HG03439 (cell line): ENCODE measurements around the gene MIPOL1.
"Not testable (repeated sequence)": the region's sequence is repeated elsewhere in the genome, so short reads cannot be mapped to it uniquely, and the experiment has no call there.

Experiments
- ATAC-seq: cut with Tn5 transposase; IDR thresholded peaks from one replicate; pipeline ENCODE4 v1.9.1; 2021; ENCODE audit warnings: mild to moderate bottlenecking, moderate library complexity; ENCODE audit not compliant: unreplicated experiment

MIPOL1 gene

DNA sequence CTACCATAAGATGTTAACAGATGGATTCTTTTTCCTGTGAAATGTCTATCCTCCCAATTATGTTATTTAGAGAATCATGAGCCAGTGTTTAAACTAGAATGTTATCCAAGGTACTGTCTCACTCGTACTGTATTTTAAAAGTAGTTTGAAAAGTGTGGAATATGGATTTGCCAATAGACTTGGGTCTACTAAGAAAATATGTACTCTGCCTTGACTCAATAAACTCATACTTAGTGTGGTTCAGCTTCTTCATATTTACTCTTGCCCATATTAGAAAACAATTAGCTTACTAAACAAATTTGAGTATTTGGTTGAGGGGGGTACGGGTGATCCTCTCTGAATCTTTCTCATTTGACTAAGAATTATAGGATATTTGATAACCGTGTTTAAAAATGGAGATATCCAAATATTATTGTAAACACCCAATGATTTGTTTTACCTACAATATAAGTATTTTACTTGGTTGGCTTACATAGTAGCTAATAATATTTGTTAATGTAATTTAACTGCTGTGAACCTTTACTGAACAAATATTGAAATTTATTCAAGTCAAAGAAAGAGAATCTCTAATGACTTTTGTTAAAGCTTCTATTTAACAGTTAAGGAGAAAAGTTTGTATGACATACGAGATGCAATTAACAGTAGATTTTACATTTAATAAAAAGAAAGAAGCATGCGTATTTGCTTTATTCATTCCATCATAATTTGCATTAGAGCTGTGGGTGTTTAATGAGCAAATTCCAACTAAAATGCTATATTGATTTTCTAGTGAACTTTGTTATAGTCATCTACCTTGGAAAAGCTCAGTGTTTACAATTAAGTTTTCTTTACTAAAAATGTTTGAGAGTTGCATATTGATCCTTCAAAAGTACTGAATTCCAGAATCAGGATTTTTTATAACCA lies 81.2 kb downstream of the MIPOL1 start:
- no peak for ATAC-seq

DNA sequence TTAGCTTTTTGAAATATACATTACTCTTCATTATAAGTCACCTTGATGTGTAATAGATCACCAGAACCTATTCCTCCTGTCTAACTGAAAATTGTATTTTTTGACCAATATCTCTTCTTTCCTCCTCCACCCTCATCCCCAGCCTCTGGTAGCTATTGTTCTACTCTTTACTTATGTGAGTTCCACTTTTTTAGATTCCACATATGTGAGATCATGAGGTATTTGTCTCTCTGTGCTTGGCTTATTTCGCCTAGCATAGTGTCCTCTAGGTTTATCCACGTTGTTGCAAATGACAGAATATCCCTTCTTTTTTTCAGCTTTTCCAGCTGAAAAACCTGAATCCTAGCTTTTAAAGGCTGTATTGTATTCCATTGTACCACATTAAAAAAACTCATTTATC lies 82.1 kb downstream of the MIPOL1 start:
- no peak for ATAC-seq

DNA sequence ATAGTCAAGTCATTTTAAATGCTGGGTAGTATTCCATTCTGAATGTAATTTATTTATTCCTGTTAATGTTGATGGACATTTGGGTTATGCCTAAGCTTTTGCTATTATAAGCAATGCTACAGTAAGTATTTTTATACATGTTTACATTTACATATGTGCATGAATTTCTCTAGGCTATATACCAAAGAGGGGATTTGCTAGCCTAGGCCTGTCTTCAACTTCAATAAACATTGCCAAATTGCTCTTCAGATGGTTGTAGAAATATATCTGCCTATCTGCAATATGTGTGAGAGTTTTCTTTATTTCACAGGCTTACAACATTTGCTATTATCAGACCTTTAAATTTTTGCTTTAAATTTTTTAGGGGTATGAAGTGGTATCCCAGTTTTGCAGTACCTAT lies 87.0 kb downstream of the MIPOL1 start:
- no peak for ATAC-seq

DNA sequence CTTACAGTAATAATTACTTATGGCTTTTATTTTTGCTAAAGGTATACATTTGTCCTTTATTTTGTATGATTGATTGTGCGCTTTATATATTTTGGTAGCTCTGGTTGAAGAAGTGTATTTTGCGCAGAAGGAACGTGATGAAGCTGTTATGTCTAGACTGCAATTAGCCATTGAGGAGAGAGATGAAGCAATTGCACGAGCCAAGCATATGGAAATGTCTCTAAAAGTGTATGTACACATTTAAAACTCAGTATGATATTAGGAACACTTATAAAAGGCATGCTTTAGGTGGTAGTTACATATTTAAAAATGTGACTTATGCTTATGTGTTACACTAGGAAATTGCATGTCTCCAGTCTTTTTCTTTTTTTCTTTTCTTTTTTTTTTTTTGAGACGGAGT lies 87.5 kb downstream of the MIPOL1 start:
- ATAC-seq: no peak

DNA sequence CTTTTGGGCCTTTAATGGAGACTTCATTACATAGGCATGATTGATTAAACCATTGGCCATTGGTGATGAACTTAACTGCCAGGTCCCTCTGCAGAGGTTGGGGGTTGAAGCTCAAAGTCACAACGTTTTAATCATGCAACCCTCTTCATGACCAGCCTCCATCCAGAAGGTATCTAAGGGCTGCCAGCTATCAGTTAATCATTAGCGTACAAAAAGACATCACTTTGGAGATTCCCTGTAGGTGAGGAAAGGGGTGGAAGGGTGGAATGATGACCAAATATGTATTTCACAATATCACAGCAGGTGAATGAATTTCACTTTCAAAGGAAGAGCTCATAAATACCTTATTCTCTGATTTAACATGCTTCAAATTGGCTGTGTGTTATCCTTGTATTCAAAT lies 92.0 kb downstream of the MIPOL1 start:
- no peak for ATAC-seq

DNA sequence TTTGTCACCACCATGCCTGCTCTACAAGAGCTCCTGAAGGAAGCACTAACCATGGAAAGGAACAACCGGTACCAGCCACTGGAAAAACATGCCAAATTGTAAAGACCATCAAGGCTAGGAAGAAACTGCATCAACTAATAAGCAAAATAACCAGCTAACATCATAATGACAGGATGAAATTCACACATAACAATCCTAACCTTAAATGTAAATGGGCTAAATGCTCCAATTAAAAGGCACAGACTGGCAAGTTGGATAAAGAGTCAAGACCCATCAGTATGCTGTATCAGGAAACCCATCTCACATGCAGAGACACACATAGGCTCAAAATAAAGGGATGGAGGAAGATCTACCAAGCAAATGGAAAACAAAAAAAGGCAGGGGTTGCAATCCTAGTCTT lies 97.5 kb downstream of the MIPOL1 start:
- ATAC-seq: not testable (repeated sequence)

DNA sequence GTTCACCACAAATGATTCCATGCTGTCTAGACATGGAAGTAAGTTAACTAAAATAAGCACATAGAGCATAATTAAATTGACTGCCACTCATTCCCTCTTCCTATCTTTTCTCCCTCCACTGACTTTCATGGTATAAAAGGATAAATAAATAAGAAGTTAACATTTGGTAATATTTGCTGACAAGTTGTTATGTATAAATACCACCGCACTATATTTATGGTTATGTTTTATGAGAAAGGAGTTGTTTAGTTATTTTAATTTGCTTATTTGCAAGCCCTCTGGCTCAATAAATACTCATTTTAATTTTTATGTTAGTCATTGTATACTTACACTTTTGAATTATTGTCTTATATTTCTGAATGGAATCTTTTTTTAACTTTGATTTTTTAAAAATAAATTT lies 113.5 kb downstream of the MIPOL1 start:
- ATAC-seq: no peak

DNA sequence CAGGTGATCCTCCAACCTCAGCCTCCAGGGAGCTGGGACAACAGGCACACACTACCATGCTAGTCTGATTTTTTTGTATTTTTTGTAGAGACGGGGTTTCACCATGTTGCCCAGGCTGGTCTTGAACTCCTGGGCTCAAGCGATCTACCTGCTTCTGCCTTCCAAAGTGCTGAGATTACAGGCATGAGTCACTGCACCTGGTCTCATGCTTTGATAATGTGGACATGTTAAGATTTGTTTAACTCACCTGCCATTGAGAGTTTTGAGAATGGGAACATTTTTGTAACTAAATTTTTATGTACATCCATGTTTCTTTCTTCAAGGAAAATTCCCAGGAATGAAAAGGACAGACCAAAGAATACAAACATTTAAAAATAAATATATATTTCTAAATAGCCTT lies 121.2 kb downstream of the MIPOL1 start:
- ATAC-seq: no peak

DNA sequence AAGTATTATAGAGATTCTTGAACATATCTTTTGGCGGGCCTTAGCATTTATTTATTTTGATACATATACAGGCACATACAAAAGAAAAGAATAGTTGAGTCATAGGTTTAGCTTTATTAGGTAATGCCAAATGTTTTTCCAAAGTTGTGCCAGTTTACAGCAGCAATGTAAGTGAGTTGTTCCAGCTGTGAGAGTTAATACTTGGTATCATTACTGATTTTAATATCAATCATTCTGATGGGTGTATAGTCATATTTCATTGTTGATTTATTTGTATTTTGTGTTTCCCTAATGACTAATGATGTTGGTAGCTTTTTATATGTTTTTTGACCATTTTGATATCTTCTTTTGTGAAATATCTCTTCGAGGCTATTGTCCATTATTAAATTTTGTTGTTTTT lies 122.4 kb downstream of the MIPOL1 start:
- no peak for ATAC-seq

DNA sequence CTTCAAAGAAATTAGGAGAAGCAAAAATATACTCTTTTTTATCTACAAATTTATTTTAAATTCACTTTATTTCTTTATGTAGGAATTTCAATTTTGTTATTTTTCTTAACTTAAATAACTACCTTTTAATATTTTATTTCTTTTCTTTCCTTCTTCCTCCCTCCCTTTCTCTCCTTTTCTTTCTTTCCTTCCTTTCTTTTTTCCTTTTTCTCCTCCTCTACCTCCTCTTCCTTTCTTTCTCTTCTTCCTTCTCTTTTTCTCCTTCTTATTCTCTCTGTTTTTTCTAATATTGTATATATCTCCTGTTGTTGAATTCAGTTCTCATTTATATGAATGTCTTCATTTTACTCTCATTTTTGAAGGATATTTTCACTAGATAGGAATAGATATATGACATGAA lies 127.6 kb downstream of the MIPOL1 start:
- no peak for ATAC-seq

DNA sequence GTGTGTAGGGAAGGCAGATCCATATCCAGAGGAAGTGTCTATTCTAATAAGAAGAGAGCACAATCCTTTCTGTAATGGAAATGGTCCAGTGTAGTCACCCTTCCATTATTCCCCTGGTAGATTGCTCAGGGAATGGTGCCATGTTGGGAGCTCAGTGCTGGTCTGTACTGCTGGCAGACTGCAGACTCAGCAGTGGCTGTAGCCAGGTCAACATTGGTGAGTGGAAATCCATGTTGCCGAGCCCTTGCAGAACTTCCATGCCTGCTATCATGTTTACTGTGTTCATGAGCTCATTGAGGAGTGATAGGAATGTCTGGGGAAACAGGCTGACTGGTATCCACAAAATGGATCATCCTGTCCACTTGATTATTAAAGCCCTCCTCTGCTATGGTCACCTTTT lies 128.7 kb downstream of the MIPOL1 start:
- no peak for ATAC-seq

DNA sequence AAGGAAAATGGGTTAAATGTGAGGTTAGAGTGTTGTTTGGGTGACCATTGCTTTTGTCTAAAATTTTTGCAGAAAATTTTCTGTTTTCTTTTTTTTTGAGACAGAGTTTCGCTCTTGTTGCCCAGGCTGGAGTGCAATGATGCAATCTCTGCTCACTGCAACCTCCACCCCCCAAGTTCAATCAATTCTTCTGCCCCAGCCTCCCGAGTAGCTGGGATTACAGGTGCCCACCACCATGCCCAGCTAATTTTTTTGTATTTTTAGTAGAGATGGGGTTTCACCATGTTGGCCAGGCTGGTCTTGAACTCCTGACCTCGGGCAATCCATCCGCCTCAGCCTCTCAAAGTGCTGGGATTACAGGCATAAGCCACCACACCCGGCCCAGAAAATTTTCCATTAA lies 130.2 kb downstream of the MIPOL1 start:
- ATAC-seq: not testable (repeated sequence)

DNA sequence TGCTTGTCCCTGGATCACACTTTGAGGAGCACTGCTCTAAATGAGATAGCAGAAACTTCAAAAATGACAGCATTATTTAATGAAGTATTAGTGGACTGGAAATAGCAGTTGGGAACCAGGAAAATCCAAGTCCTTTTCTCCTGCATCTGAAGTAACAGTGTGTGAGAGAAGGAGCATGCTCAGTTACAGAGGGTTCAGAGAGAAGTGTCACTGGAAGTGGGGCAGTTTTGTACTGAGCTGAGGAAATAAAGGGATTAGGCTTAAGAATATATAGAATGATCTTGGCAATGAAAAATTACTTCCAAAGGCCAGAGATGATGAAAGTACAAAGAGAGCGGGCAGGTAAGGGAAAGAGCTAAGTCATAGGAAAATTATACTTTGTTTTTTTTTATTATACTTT lies 130.9 kb downstream of the MIPOL1 start:
- no peak for ATAC-seq

DNA sequence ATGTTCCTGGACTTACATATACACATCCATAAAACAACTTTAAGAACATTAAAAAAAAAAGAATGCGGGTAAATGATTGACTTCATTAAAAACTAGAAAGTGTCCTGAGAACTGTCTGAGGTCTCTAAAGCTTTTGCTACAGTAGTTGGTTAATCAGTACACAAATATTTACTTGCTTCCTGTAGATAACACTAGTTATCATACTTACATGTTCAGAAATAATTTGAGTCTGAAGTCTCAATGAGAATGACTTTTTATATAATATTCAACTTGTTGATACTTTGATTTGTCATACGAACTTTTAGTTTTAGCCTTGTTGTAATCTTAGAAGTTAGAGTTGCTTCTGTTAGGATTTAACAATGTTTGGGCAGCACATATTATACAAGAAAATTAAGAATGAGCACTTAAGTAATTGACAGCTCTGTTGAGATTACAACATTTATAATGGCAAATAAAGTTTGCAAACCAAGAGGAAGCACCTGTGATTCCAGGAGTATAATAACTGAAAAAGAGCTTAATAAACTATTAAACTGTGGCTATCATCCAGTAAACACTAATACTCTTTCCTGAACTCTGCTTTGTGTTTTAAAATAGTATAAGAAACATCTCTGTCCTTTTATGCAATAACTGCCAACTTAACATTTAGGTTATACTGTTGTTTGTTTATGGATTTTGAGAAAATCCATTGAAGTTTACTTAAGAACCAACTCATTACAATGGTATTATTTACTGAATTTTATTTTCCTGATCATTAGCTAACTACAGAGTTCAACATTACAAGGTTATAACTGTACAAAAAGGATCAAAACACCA lies 131.7 kb downstream of the MIPOL1 start:
- ATAC-seq: no peak

DNA sequence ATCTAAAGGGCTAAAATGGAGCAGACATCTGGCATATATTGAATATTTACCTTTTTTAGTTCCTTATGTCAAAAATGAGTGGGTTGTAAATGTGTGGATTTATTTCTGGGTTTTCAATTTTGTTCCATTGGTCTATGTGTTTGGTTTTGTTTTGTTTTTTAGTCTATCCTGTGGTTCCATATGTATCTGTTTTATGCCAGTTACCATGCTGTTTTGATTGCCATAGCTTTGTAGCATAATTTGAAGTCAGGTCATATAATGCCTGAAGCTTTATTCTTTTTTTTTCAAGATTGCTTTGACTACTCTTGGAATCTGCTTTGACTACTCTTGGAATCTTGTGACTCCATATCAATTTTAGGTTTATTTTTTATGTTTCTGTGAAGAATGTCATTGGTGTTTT lies 133.2 kb downstream of the MIPOL1 start:
- no peak for ATAC-seq

DNA sequence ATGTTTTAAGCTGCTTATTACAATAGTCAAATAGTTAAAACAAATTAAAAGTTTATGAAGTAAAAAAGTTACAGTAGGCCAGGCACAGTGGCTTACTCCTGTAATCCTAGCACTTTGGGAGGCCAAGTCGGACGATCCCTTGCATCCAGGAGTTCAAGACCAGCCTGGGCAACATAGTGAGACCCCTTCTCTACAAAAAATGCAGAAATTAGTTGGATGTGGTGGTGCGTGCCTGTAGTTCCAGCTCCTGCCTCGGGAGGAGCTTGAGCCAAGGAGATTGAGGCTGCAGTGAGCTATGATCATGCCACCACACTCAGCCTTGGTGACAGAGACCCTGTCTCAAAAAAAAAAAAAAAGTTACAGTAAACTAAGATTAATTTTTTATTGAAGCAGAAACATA lies 142.6 kb downstream of the MIPOL1 start:
- ATAC-seq: no peak

DNA sequence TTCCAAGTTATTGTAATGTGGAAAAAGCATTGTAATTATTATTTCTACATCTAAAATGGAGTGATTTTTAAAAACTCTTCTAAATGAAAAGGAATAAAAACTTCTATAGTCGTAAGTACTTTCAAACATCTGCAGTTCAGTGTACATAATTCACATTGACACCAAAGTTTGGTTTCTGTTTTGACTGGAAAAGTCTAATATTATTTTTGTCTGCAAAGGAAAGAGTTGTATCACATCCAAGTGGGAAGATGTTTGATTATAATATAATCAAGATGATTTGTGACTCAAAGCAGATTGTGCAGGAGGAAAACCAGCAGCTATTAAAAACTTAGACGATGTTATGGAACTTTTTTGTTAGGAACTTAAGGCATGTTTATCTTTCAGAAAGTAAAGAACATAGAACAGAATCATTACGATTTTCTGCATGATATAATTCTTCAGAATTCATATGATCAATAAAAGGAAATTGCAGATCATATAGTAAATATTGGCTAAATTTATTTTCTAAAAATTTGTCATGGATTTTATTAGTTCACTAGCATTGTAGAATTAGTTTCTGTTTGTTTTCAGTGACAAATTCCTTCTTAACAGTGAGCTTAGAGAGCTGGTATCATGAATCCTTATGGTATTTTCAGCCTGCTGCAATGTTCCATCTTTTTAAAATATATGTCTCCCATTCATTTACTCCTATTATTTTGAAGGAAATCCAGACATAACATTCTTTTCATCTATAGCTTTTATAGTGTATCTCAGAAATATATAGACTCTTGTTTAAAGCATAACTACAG lies 145.8 kb downstream of the MIPOL1 start:
- no peak for ATAC-seq

DNA sequence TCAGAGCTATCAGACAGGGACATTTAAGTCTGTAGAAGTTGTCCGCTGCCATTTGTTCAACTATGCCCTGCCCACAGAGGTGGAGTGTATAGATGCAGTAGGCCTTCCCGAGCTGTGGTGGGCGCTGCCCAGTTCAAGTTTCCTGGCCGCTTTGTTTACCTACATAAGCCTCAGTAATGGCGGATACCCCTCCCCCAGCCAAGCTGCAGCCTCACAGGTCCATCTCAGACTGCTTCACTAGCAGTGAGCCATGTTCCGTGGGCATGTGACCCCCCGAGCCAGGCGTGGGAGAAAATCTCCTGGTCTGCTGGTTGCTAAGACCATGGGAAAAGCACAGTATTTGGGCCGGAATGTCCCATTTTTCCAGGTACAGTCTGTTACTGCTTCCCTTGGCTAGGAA lies 165.9 kb downstream of the MIPOL1 start:
- ATAC-seq: no peak

DNA sequence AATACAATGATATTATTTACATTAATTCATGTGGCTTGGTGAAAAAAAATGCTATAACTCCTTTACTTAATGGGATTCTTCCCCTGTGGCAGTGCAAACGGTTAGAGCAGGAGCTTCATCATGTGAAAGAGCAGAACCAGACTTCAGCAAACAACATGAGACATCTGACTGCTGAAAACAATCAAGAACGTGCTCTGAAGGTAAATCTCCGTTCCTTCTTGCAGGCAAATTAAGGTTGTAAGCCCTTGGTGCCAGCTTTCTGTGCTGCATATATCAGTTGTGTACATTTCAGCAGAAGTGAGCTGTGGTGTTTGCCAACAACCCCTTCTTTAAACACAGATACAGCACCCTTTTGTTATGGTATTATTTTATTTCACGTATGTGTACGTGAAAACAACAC lies 171.7 kb downstream of the MIPOL1 start:
- no peak for ATAC-seq

DNA sequence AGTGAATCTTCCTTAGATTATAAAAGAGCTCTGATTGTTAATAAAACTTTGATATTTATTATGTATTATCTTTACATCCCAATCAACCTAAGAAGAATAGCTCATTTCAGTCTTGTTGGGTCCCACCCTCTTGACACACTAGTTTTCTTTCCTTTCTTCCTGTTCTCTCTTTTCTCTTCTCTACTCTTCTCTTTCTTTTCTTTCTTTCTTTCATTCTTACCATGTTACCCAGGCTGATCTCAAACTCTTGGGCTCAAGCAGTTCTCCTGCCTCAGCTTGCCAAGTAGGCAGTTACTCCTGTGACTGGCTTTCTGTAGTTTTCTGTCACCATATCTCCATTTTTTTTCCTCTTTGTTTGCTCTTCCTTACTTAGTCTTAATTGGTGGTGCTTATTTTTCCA lies 177.8 kb downstream of the MIPOL1 start:
- no peak for ATAC-seq

DNA sequence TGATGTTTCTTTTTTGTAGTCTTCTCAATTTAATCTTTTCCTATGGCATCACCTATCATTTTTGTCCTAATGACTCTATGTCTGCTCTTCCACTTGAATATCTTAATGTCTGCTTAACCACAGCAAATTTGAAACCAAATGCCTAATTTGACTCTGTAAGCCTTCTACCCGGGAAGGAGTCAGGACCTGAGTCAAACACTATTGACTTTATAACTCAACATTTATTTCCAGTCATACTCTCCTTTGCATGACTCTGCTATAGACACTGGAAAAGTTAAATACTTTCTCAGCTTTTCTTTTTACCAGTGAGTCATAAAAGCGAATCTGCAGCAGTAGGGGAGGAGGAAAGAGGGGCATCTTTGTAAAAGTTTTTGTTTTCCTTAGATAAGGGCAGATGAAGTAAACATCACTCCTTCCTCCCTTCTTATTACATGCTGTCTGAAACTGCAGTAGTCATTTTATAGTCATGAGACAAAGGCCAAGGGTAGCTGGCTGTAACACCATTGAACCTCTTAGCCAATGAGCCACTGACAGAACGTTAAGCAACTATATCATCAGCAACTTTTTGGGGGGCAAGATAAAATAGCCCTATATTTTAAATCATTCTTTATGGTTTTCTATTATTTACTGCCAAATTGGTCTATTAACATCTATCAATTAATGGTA lies 179.3 kb downstream of the MIPOL1 start:
- ATAC-seq: no peak
